Mesodermal cell (in vitro differentiated cells): ENCODE results near the gene PIK3AP1.

ENCODE experiments used
- H3K27ac ChIP-seq: 2 replicates; pipeline ENCODE4 v1.7.0; 2013; ENCODE audit warnings: mild to moderate bottlenecking, low read depth, low read length, moderate library complexity; ENCODE audit not compliant: severe bottlenecking
- H3K36me3 ChIP-seq: 2 replicates; pipeline ENCODE4 v1.7.1; 2013; ENCODE audit warnings: mild to moderate bottlenecking, low read length, moderate library complexity; ENCODE audit not compliant: control insufficient read depth, insufficient read depth
- H3K4me1 ChIP-seq: one replicate; pipeline ENCODE4 v1.7.1; 2013; ENCODE audit warnings: mild to moderate bottlenecking, low read length; ENCODE audit not compliant: insufficient read depth, control insufficient read depth, poor library complexity, severe bottlenecking
- H3K4me3 ChIP-seq: 2 replicates; pipeline ENCODE4 v1.7.0; 2013; ENCODE audit warnings: low read length, control low read depth, mild to moderate bottlenecking; ENCODE audit not compliant: insufficient read depth, poor library complexity, severe bottlenecking; ENCODE audit errors: extremely low read depth
- H3K9me3 ChIP-seq: 2 replicates; pipeline ENCODE4 v1.7.1; 2013; ENCODE audit warnings: mild to moderate bottlenecking, low read length, moderate library complexity; ENCODE audit not compliant: control insufficient read depth
- WGBS, 2 experiments: methylation state at CpG; one replicate each; pipeline ENCODE4 v1.1.5; 2013; ENCODE audit warnings: missing lambda C conversion rate in 2 of 2; ENCODE audit not compliant: insufficient coverage in 2 of 2; 5-methylcytosine and 5-hydroxymethylcytosine counted together

The PIK3AP1 gene

DNA sequence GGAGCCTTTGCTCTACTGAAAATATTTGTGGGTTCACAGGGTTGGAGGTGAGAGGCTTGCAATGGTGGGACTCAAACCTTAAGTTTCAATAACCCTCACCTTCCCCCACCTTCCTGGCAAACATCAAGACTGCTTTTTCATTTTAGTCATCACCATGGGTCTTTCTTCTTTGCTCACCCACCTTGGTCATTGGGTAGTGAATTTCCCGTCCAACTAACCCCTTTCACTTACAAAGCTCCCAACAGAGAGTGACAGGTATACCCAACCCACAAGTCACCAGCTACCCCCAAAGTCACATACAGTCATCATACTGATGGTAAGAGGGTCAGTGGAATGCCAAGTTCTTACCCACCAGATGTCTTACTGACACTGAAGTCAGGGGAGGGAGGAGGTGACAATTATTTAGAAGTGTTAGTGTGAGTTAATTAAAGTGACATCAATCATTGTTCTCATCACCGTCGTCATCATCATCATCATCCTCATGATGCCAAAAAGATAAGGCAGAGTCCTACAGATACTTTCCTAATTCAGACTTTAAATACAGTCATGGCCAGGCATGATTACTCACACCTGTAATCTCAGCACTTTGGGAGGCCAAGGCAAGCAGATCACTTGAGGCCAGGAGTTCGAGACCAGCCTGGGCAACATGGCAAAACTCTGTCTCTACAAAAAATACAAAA, 49.0 kb downstream of the PIK3AP1 start:
- Histone ChIP-seq H3K36me3 (no peaks in the 10 kb centered on the region), H3K4me3 (no peak overlapping the region), H3K27ac (no peak overlapping the region), H3K4me1 (peaks cover 9% of the 10 kb centered on the region), H3K9me3 (no peaks in the 10 kb centered on the region)
- WGBS, 2 experiments: no CpG with 5 or more reads among the region's 4 CpGs

DNA sequence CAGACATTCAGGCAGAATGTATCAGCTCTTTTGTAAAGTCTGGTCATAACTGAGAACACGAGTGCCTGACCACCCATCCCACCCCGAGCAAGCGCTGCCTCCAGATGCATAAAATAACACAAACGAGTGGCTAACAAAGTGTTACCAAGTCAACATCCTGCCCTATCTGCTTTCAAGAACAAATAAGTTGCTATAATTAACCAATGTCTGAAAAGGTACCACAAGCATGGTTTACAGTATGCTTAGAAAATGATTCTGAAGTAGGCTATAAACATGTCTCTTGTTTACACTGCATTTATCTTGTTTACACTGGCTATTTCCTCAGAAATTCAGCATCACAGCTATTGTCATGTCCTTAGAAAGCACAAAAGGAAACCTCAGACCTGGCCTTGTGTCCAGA, 49.5 kb downstream of the PIK3AP1 start:
- Histone ChIP-seq H3K27ac (no peak overlapping the region), H3K4me1 (peaks cover 9% of the 10 kb centered on the region), H3K4me3 (no peak overlapping the region), H3K9me3 (no peaks in the 10 kb centered on the region), H3K36me3 (no peaks in the 10 kb centered on the region)
- 48 to 60% methylated on average over 1 to 2 of the region's 4 CpGs for WGBS, 2 experiments

DNA sequence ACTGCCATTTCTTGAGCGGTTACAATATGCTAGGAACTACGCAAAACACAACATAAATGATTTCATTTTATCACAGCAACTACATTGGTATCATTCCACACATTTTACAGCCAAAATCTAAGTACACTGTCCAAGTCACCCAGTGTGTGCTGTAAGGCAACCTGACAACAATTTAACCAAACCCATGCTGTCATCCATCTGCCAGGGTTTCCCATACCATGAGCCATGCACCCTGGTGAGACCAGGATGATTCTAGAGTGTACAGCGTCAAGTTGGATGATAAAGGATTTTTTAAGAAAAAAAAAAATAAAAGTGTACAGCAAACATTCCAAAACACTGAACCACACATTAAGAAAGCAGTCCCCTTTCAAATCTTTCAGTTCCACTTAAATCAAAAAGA, 52.9 kb downstream of the PIK3AP1 start:
- 79 to 85% methylated on average over 2 of the region's 3 CpGs for WGBS, 2 experiments
- Histone ChIP-seq H3K27ac (no peak overlapping the region), H3K9me3 (no peaks in the 10 kb centered on the region), H3K4me1 (peaks cover 6% of the 10 kb centered on the region), H3K36me3 (no peaks in the 10 kb centered on the region), H3K4me3 (no peak overlapping the region)

DNA sequence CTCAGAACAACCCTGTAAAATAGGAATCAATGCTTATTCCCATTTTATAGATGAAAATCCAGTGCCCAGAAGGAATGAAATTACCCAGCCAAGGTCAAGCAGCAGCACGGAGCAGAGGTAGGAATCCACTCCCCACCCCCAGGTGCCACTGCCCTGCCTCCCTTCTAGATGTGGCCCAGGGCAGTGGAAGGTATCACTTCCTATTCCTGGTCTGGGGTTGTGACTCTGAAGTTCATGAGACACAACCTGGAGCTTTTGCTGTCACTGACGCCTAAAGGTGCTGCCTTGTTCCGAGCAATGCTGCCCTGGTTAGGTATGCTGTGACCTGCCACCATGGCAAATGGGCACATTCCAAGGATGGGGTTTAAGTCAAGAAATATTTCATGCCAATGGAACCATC, 53.6 kb downstream of the PIK3AP1 start:
- H3K4me3 ChIP-seq: no peak overlapping the region
- H3K36me3 ChIP-seq: no peaks in the 10 kb centered on the region
- H3K4me1 ChIP-seq: peaks cover 6% of the 10 kb centered on the region
- H3K27ac ChIP-seq: no peak overlapping the region
- no peaks in the 10 kb centered on the region for H3K9me3 ChIP-seq
- WGBS, 2 experiments: 87 to 89% methylated on average over 2 to 3 of the region's 3 CpGs

DNA sequence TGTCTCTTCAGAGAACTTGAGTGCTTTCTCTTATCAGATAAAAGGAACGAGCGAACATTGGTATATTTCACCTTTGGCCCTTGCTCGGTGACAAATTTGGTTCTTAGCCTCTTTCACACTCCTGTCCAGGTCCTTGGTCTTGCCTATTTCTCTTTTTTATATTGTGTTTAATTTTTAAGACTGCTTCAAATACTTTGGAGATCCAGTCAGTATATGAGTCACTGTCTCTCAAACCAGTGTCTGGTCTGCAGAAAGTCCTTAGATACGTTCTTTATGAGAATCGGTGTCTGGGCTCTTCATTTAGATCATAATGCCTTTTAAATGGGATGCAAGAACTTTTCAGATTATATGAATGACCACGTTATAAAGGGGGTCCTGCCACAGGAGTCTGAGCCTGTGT, 55.0 kb downstream of the PIK3AP1 start:
- no peak overlapping the region for H3K4me3 ChIP-seq
- peaks cover 6% of the 10 kb centered on the region for H3K4me1 ChIP-seq
- no peak overlapping the region for H3K27ac ChIP-seq
- no peaks in the 10 kb centered on the region for H3K9me3 ChIP-seq
- no peaks in the 10 kb centered on the region for H3K36me3 ChIP-seq
- WGBS, 2 experiments: 90 to 98% methylated on average over 5 to 6 of the region's 6 CpGs

DNA sequence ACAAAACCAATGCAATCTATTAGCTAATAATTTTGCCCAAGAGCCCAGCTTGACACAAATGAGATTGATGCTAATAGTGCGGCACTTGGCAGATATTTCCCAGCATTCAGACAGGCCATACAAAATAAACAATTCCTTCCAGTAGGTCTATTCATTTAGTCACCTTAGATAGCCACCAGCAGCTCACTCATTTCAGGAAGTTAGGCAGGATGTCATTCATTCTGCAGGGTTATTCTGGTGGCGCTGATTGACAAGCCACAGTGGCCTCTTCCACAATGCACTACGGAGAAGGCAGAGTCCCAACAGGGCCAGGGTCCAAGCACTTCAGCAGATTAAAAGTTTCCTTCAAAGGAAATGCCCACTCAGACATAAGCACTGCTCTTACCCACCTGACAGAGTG, 55.8 kb downstream of the PIK3AP1 start:
- Histone ChIP-seq H3K27ac (no peak overlapping the region), H3K9me3 (no peaks in the 10 kb centered on the region), H3K36me3 (no peaks in the 10 kb centered on the region), H3K4me3 (no peak overlapping the region), H3K4me1 (peaks cover 6% of the 10 kb centered on the region)
- 90 to 93% methylated on average over 3 of the region's 3 CpGs for WGBS, 2 experiments

DNA sequence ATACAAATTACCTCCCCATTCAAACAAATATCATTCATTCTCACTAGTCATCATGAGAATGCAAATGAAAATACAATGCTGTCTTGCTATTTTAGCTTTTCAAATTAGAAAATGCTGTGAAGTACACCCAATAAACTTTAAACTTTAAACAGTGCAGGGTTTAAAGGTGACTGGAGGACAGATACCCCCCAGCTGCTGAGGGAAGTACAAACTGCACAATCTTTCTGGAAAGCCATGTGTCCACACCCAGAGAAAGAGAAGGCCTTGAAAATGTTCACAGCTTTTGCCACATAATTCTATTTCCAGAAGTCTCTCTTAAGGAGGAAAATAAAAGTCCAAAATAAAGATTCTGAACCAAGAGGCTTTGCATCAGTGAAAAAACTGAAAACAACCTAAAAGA, 56.5 kb downstream of the PIK3AP1 start:
- no peaks in the 10 kb centered on the region for H3K36me3 ChIP-seq
- peaks cover 6% of the 10 kb centered on the region for H3K4me1 ChIP-seq
- H3K4me3 ChIP-seq: no peak overlapping the region
- no peaks in the 10 kb centered on the region for H3K9me3 ChIP-seq
- no peak overlapping the region for H3K27ac ChIP-seq

DNA sequence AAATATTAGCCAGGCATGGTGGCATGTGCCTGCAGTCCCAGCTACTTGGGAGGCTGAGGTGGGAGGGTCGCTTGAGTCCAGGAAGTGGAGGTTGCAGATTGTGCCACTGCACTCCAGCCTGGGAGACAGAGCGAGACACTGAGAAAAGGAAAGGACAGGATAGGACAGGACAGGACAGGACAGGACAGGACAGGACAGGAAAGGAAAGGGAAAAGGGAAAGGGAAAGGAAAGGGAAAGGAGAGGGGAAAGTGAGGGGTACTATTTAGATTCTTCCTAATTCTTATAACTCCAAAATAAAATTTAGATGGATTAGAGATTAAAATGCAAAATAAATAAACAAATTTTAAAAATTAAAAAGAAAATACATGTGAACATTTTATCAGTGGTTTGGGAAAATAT, 58.7 kb downstream of the PIK3AP1 start:
- Histone ChIP-seq H3K4me3 (no peak overlapping the region), H3K36me3 (no peaks in the 10 kb centered on the region), H3K27ac (no peak overlapping the region), H3K9me3 (no peaks in the 10 kb centered on the region), H3K4me1 (peaks cover 6% of the 10 kb centered on the region)
- 79 to 87% methylated on average over 2 of the region's 2 CpGs for WGBS, 2 experiments

DNA sequence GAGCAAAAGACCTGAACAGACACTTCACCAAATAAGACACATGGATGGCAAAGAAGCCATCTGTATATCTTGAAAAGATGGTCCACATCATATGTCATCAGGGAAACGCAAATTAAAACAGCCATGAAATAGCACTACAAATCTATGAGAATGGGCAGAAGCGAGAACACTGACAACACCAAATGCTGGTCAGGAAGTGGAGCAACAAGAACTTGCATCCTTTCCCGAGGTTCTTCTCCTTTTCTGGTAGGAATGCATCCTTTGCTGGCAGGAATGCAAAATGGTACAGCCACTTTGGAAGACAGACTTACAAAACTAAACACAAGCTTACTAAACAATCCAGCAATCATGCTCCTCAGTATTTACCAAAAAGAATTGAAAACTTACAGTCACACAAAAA, 60.0 kb downstream of the PIK3AP1 start:
- no peak overlapping the region for H3K4me3 ChIP-seq
- peaks cover 6% of the 10 kb centered on the region for H3K4me1 ChIP-seq
- no peaks in the 10 kb centered on the region for H3K36me3 ChIP-seq
- 85 to 93% methylated on average over 3 of the region's 3 CpGs for WGBS, 2 experiments
- no peak overlapping the region for H3K27ac ChIP-seq
- H3K9me3 ChIP-seq: no peaks in the 10 kb centered on the region

DNA sequence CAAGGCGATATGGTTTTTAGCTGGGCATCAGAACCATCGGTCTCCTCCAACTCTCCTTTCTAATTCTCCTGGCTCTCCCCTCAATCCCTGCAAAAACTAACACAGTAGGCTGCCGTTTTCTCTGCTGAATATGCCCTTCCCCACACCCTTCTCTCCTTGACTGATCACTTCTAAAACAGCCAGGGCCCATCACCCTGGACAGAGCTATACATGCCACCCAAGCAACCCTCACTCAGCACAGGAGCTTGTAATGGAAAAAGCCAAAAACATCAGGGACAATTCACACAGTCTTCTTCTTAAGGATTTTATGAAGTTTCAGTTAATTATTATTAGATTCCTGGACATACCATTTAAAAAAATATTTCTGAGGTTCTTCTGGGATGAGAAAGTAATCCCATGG, 61.5 kb downstream of the PIK3AP1 start:
- Histone ChIP-seq H3K9me3 (no peaks in the 10 kb centered on the region), H3K36me3 (no peaks in the 10 kb centered on the region), H3K27ac (no peak overlapping the region), H3K4me3 (no peak overlapping the region), H3K4me1 (no peaks in the 10 kb centered on the region)
- WGBS, 2 experiments: 80 to 96% methylated on average over 2 to 3 of the region's 3 CpGs

DNA sequence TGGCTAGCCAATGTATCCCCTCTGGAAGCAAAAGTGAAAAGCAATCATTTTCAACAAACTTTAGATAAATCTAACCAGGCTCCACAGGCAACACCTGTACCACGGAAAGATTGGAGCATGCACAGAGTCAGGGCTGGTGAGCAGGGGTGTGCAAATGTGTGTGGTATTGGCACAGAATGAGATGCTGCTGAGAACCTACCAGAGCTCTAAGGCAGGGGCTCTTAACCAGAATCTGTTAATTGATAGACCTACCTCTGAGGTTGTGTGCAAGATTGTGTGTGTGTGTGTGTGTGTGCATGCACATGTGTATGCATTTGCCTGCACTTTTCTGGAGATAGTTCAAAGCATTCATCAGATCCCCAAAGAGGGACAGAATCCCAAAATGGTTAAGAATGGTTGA, 62.9 kb downstream of the PIK3AP1 start:
- Histone ChIP-seq H3K4me3 (no peak overlapping the region), H3K4me1 (no peaks in the 10 kb centered on the region), H3K27ac (no peak overlapping the region), H3K36me3 (no peaks in the 10 kb centered on the region), H3K9me3 (no peaks in the 10 kb centered on the region)
- 100% methylated on average over 1 of the region's 1 CpG; no CpG with 5 or more reads in 1 of the 2 experiments for WGBS, 2 experiments
